Duodenal mucosa (tissue), 2 donors: ENCODE measurements around the gene HPGDS.
"Not testable (repeated sequence)": the region's sequence is repeated elsewhere in the genome, so short reads cannot be mapped to it uniquely, and the experiment has no call there.

Source experiments
- H3K27ac ChIP-seq: one replicate; pipeline ENCODE4 v1.7.0; 2013; ENCODE audit warnings: low read depth, low read length
- H3K27me3 ChIP-seq, 2 donors: one replicate each; pipeline ENCODE4 v1.7.0; 2013; ENCODE audit warnings: low read length in 2 of 2, control low read depth in 1 of 2; ENCODE audit not compliant: insufficient read depth in 2 of 2, control insufficient read depth in 1 of 2
- H3K36me3 ChIP-seq, 2 donors: one replicate each; pipeline ENCODE4 v1.7.0; 2013; ENCODE audit warnings: low read length in 2 of 2, control low read depth in 1 of 2; ENCODE audit not compliant: insufficient read depth in 2 of 2, control insufficient read depth in 1 of 2
- H3K4me1 ChIP-seq, 2 donors: one replicate each; pipeline ENCODE4 v1.7.0; 2013; ENCODE audit warnings: low read length in 2 of 2, control low read depth in 1 of 2; ENCODE audit not compliant: insufficient read depth in 2 of 2, control insufficient read depth in 1 of 2
- H3K4me3 ChIP-seq, 2 donors: one replicate each; pipeline ENCODE4 v1.7.0; 2013; ENCODE audit warnings: low read length in 2 of 2, low read depth in 1 of 2
- H3K9ac ChIP-seq, 2 donors: one replicate each; pipeline ENCODE4 v1.7.0; 2013; ENCODE audit warnings: low read length in 2 of 2, low read depth in 1 of 2
- H3K9me3 ChIP-seq, 2 donors: one replicate each; pipeline ENCODE4 v1.7.0; 2013; ENCODE audit warnings: low read length in 2 of 2, control low read depth in 1 of 2; ENCODE audit not compliant: control insufficient read depth in 1 of 2

Gene HPGDS

DNA sequence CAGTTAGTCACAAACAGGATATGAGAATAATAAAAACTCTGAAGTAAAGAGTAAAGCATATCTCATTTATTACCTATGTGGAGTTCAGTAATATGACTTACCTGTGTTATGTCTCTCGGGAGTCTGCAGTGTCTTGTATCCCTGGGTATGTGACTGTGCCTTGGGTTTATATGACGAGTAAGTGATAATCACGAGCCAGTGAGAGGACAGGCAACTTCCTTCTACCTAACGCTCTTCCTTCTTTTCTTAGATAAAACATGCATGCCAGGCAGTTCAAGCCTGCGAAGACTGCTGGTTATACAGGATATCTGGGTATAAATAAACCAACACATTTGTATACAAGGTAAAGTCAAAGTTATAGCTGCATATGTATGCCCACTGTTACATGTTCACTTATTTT lies at the start of gene HPGDS:
TSS of gene HPGDS (minus strand) at position 143 of the 400 bp plus-strand sequence. CDS start 8,207 bp downstream, outside the sequence.
- Histone ChIP-seq H3K9ac (no peak within 1 kb of the TSS), H3K4me3 (no peak within 1 kb of the TSS), H3K27ac (no peak within 1 kb of the TSS), H3K9me3 (no peaks in the 10 kb centered on the region), H3K4me1 (no peaks in the 10 kb centered on the region), H3K36me3 (no peaks in the 10 kb centered on the region), H3K27me3 (no peaks in the 10 kb centered on the region)

DNA sequence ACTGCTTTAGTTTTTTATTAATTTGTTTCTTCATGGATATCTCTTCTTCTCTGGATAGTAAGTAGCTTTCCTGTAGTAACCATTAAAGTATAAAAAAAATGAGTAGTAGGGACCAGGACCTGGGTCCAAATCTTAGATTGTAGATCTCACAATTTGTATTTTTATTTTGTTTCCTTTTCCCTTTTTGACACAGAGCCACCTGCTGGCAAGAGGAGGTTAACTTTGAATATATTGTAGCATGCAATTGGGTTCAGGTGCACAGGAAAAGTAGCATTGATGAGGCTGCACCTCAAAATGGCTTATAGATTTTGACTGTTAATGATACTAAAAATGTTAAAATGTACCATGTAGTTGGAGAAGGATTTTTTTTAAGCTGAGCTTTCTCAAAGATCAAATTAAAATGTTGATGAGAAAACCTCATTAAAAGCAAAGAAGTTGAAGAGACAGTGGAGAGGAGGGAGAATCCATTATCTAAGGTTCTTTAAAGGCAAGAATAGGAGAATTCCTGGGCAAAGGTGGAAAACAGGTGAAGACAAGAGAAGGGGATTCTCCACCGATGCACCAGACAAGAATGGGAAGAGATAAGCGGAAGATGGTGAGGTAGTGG lies 48.3 kb upstream of the HPGDS start:
- Histone ChIP-seq H3K4me1 (peaks cover 0 to 5% of the 10 kb centered on the region in 2 donors), H3K27me3 (no peaks in the 10 kb centered on the region), H3K4me3 (no peak overlapping the region), H3K9me3 (no peaks in the 10 kb centered on the region), H3K36me3 (no peaks in the 10 kb centered on the region), H3K27ac (no peak overlapping the region), H3K9ac (no peak overlapping the region)

DNA sequence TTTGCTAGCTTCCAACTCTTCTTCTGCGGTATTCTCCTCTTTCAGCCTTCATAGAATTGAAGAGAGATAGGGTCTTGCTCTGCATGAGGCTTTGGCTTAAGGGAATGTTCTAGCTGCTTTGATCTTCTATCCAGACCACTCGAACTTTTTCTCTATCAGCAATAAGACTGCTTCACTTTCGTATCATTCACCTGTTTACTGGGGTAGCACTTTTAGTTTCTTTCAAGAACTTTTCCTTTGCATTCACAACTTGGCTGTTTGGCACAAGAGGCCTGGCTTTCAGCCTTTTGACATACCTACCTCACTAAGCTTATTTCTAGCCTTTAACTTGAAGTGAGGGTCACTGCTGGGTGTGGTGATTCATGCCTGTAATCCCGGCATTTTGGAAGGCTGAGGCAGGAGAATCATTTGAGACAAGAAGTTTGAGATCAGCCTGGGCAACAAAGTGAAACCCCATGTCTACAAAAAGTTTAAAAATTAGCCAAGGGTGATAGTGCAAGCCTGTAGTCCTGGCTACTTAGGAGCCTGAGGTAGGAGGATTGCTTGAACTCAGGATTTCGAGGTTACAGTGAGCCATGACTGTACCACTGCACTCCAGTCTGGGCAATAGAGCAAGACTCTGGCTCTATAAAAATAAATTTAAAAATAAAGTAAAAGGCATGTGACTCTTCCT lies 47.1 kb upstream of the HPGDS start:
- no peaks in the 10 kb centered on the region for H3K36me3 ChIP-seq
- H3K9ac ChIP-seq, result no peak overlapping the region
- H3K27me3 ChIP-seq, result no peaks in the 10 kb centered on the region
- no peaks in the 10 kb centered on the region for H3K9me3 ChIP-seq
- no peak overlapping the region for H3K4me3 ChIP-seq
- peaks cover 0 to 5% of the 10 kb centered on the region in 2 donors for H3K4me1 ChIP-seq
- H3K27ac ChIP-seq, result no peak overlapping the region

DNA sequence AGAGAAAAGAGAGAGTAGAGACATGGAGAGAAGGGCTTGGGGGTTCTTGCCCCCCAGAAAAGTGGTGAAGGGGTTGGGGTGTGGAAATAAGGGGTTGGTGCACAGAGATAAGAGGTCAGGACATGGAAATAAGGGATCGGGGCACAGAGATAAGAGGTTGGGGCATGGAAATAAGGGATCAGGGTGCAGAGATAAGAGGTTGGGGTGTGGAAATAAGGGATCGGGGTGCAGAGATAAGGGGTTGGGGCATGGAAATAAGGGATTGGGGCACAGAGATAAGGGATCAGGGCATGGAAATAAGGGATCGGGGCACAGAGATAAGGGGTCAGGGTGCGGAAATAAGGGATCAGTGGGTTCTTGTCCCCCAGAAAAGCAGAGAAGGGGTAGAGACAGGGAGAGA lies 45.3 kb upstream of the HPGDS start:
- not testable (repeated sequence) for H3K9me3 ChIP-seq, H3K4me3 ChIP-seq, H3K27ac ChIP-seq, H3K27me3 ChIP-seq, H3K4me1 ChIP-seq, H3K36me3 ChIP-seq, H3K9ac ChIP-seq

DNA sequence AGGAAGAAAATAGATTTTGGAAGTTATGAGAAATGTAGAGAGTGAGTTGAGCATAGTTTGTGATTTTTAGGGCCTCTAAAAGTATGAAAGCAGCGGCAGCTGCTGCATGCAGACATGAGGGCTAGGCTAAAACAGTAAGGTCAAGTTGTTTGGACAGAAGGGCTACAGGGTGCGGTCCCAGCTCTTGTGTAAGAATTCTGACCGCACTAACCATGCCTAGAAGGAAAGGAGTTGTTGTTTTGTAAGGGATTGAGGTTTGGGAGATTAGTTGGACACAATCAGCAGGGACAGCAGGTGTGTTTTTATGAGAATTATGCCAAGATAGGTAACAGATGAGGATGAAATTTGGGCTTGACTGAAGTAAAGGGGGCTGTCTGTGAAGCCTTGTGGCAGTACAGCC lies 42.8 kb upstream of the HPGDS start:
- not testable (repeated sequence) for H3K4me3 ChIP-seq, H3K9me3 ChIP-seq, H3K36me3 ChIP-seq, H3K4me1 ChIP-seq, H3K9ac ChIP-seq, H3K27ac ChIP-seq, H3K27me3 ChIP-seq

DNA sequence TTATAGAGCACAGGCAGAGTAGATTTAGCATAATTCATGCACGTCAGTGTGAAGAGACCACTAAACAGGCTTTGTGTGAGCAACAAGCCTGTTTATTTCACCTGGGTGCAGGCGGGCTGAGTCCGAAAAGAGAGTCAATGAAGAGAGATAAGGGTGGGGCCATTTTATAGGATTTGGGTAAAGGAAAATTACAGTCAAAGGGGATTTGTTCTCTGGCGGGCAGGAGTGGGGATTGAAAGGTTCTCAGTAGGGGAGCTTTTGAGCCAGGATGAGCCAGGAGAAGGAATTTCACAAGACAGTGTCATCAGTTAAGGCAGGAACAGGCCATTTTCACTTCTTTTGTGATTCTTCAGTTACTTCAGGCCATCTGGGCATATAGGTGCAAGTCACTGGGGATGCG lies 40.3 kb upstream of the HPGDS start:
- not testable (repeated sequence) for H3K4me3 ChIP-seq, H3K9me3 ChIP-seq, H3K9ac ChIP-seq

DNA sequence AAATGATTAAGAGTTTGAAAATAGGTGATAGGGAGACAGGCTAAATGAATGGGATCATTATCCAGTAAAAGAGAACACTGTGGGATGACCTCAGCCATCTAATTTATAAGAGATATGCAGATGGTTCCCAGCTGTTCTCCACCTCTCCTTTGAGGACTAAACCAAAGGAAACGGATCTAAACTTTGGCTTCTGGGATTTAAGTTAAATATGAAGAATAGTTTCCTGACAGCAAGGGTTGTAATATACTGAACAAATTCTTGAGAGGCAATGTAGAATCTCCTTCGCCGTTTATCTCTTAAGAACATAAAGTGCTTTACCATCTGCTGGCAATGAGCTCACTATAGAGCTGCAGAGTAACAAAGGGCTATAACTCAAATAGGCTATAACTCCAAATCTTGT lies 35.4 kb upstream of the HPGDS start:
- no peaks in the 10 kb centered on the region for H3K36me3 ChIP-seq
- no peaks in the 10 kb centered on the region for H3K4me1 ChIP-seq
- H3K9ac ChIP-seq, result no peak overlapping the region
- no peaks in the 10 kb centered on the region for H3K27me3 ChIP-seq
- H3K27ac ChIP-seq, result no peak overlapping the region
- no peaks in the 10 kb centered on the region for H3K9me3 ChIP-seq
- H3K4me3 ChIP-seq, result no peak overlapping the region

More for the DNA sequence above, 40.3 kb upstream of the HPGDS start:
- not testable (repeated sequence) for H3K36me3 ChIP-seq, H3K27me3 ChIP-seq, H3K27ac ChIP-seq, H3K4me1 ChIP-seq

DNA sequence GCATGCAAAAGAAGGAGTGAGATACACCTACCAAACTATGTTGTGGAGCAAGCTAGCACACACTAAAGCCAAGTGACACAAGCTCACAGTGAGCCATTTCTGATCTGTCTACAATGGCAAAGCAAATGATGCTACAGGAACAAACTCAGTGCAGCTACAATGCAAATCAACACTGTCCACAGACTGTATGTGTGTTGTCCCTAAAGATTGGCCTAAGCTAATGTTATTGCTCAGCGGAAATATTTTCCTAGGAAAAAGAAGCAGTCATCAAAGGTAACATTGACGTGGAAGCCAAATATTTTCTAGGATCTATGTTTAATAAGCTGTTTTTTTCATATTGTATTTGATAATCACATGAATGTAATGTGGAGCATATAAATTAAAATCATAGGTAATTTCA lies 34.7 kb upstream of the HPGDS start:
- no peaks in the 10 kb centered on the region for H3K27me3 ChIP-seq
- H3K9me3 ChIP-seq, result no peaks in the 10 kb centered on the region
- H3K9ac ChIP-seq, result no peak overlapping the region
- H3K36me3 ChIP-seq, result no peaks in the 10 kb centered on the region
- no peaks in the 10 kb centered on the region for H3K4me1 ChIP-seq
- no peak overlapping the region for H3K27ac ChIP-seq
- no peak overlapping the region for H3K4me3 ChIP-seq

DNA sequence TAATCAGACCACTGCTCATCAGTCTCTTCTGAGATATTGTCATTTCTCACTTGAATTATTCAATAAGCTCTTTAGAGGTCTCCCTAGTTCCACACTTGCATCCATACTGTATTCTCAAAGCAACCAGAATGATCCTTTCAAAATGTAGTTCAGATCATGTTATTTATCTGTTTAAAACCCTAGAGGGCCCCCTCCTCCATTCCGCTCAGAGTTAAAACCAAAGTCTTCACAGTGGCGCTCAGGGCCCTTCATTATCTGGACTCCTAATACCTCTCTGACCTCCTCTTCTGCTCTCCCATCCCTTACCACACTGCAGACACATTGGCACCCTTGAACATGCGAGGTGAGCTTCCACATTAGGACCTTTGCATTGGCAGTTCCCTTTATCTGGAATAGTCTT lies 32.7 kb upstream of the HPGDS start:
- H3K9me3 ChIP-seq, result no peaks in the 10 kb centered on the region
- H3K27ac ChIP-seq, result no peak overlapping the region
- H3K27me3 ChIP-seq, result no peaks in the 10 kb centered on the region
- H3K4me3 ChIP-seq, result no peak overlapping the region
- no peaks in the 10 kb centered on the region for H3K4me1 ChIP-seq
- no peaks in the 10 kb centered on the region for H3K36me3 ChIP-seq
- H3K9ac ChIP-seq, result no peak overlapping the region

DNA sequence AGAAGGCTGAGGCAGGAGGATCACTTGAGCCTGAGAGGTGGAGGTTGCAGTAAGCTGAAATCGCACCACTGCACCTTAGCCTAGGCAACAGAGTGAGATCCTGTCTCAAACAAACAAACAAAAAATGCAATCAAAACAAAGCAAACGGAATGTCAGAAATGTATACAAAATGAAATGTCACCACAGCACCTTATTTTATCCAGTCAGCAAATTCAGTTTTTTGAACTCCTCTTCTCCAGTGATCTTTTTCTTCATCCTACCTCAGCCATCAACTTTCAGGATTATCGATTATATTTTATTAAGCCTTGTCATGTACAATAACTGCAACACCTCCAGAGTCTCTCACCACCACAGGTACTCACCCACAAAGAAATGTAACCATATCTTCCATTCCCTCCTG lies 31.1 kb upstream of the HPGDS start:
- no peaks in the 10 kb centered on the region for H3K27me3 ChIP-seq
- H3K9me3 ChIP-seq, result no peaks in the 10 kb centered on the region
- H3K27ac ChIP-seq, result no peak overlapping the region
- no peaks in the 10 kb centered on the region for H3K36me3 ChIP-seq
- H3K4me3 ChIP-seq, result no peak overlapping the region
- no peaks in the 10 kb centered on the region for H3K4me1 ChIP-seq
- no peak overlapping the region for H3K9ac ChIP-seq
